T-helper 2 cell treated with Interferon-gamma antibody and Interleukin-4, amounts not matched to agents 5 μg/mL and 100 μg/mL, for 36 hours (primary cell): ENCODE data around the gene IRAG1.
"Not testable (repeated sequence)": the region's sequence is repeated elsewhere in the genome, so short reads cannot be mapped to it uniquely, and the experiment has no call there.

Experiments
- DNase-seq: peaks from one replicate; pipeline ENCODE4 v3.0.0; 2021; ENCODE audit warnings: low spot score
- H3K27ac Mint-ChIP-seq: one replicate; pipeline ENCODE4 v1.8.0; 2021; ENCODE audit warnings: mild to moderate bottlenecking, mixed read lengths
- H3K27me3 Mint-ChIP-seq: one replicate; pipeline ENCODE4 v1.8.0; 2021; ENCODE audit warnings: low read depth, mixed read lengths
- H3K36me3 Mint-ChIP-seq: one replicate; pipeline ENCODE4 v1.8.0; 2021; ENCODE audit warnings: low read depth, mixed read lengths
- H3K4me1 Mint-ChIP-seq: one replicate; pipeline ENCODE4 v1.8.0; 2021; ENCODE audit warnings: low read depth, mixed read lengths
- H3K4me3 Mint-ChIP-seq: one replicate; pipeline ENCODE4 v1.8.0; 2022; ENCODE audit warnings: mild to moderate bottlenecking, moderate library complexity, mixed read lengths
- H3K9me3 Mint-ChIP-seq: one replicate; pipeline ENCODE4 v1.8.0; 2021; ENCODE audit warnings: mixed read lengths

Gene IRAG1

GRCh38 chr11:10688401-10688800, 5.2 kb downstream of the IRAG1 start:
- Mint-ChIP-seq H3K27me3 (peaks cover 14% of the 10 kb centered on the region), H3K27ac (no peak overlapping the region), H3K9me3 (no peaks in the 10 kb centered on the region), H3K4me1 (no peaks in the 10 kb centered on the region), H3K4me3 (no peak overlapping the region), H3K36me3 (no peaks in the 10 kb centered on the region)
- no peak for DNase-seq

DNA sequence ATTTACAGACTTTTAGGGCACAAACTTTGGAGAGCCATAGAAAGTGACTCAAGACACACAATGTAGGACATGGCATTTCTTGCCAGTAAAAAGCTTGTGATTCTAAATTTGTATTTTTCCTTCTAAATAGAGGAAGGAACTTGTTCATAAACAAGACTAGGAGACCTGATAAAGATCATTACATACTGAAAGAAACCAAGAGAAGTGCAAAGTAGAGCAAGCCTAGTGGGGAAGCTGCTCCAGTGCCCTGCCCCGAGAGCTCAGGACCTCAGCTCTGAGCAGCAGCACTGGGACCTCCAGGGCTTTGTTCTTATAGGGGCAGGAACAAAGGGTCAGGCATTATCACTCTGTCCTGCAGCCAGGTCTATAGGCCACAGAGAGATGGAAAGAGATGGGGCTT, 7.2 kb downstream of the IRAG1 start:
- Mint-ChIP-seq H3K27me3 (peaks cover 17% of the 10 kb centered on the region), H3K4me3 (no peak overlapping the region), H3K9me3 (no peaks in the 10 kb centered on the region), H3K4me1 (no peaks in the 10 kb centered on the region), H3K36me3 (no peaks in the 10 kb centered on the region), H3K27ac (no peak overlapping the region)
- DNase-seq: no peak

GRCh38 chr11:10683429-10683828, 10.1 kb downstream of the IRAG1 start:
- Mint-ChIP-seq H3K4me3 (no peak overlapping the region), H3K4me1 (no peaks in the 10 kb centered on the region), H3K27me3 (peaks cover 18% of the 10 kb centered on the region), H3K27ac (no peak overlapping the region), H3K36me3 (no peaks in the 10 kb centered on the region), H3K9me3 (no peaks in the 10 kb centered on the region)
- no peak for DNase-seq

DNA sequence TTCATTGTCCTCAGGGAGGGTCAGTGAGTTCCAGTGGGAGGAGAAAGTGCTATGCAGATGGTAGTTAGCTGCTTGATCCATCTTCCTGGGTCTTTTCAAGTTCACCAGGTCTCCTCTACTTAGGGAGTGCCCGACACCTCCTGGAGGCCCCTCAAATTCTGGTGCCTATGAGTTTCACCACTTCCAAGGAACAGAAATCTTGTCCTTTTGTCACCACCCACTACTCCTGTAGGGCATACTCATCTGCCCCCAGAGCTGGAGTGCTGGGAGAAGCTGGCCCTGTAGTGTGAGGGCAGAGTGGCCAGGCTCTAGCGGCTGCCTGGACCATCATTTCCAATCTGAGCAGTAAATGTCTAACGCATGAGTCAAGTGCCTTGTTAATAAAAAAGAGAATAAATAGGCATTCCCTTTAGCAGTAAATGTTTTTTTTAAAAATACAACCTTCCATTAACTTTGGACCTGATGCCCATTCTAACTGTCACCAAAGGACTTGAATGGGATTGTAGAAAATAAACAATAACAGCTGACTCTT, 12.5 kb downstream of the IRAG1 start:
- no peaks in the 10 kb centered on the region for H3K9me3 Mint-ChIP-seq
- H3K27me3 Mint-ChIP-seq: peaks cover 27% of the 10 kb centered on the region
- no peaks in the 10 kb centered on the region for H3K4me1 Mint-ChIP-seq
- H3K27ac Mint-ChIP-seq: no peak overlapping the region
- no peak overlapping the region for H3K4me3 Mint-ChIP-seq
- H3K36me3 Mint-ChIP-seq: no peaks in the 10 kb centered on the region
- DNase-seq: no peak

DNA sequence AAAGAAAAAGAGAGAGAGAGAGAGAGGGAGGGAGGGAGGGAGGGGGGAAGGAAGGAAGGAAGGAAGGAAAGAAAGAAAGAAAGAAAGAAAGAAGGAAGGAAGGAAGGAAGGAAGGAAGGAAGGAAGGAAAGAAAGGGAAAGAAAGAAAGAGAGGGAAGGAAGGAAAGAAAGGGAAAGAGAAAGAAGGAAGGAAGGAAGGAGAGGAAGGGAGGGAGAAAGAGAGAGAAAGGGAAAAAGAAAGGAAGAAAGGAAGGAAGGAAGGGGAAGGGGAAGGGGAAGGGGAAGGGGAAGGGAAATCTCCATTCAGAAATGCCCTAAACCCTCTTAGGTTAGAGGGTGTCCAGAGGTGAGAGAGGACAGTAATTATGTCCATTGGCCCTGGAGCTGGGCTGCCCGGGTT, 13.3 kb downstream of the IRAG1 start:
- H3K9me3 Mint-ChIP-seq, H3K27ac Mint-ChIP-seq, DNase-seq, H3K4me3 Mint-ChIP-seq, H3K36me3 Mint-ChIP-seq, H3K4me1 Mint-ChIP-seq: not testable (repeated sequence)
- H3K27me3 Mint-ChIP-seq: peaks cover 28% of the 10 kb centered on the region

DNA sequence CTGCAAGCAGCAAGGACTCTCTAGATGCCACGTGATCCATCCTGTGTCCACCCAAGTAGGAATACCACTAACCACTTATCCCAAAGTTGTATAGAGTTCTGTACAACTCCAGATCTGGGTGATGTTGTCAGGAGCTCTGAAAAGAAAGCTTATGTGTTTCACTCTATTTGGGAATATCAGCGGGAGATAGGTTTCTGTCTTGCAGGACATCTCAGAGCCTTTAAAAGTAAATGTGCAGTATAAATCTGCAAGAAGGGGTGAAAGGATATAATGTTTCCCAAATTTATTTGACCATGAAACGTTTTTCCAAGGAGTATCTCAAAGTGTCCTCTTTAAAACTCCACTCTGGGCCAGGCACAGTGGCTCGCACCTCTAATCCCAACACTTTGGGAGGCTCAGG, 13.9 kb downstream of the IRAG1 start:
- Mint-ChIP-seq H3K9me3 (no peaks in the 10 kb centered on the region), H3K36me3 (no peaks in the 10 kb centered on the region), H3K27me3 (peaks cover 29% of the 10 kb centered on the region), H3K4me3 (no peak overlapping the region), H3K27ac (no peak overlapping the region), H3K4me1 (no peaks in the 10 kb centered on the region)
- no peak for DNase-seq

DNA sequence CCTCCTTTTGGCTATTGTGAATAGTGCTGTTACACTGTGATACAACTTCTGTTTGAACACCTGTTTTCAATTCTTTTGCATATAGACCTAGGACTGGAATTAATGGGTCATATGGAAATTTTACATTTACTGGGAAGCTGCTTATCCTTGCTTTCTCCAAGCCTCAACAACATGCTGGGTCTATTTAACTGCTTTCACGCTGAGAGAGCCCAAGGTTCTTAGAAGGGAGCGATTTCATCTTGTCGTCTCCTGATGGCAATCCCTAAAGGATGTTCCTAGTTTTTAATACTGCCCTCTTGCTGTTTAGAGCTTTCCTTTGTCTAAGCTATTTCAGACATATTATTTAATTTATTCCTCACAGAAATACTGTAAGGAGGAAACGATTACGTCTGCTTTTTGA, 15.5 kb downstream of the IRAG1 start:
- H3K27me3 Mint-ChIP-seq: peaks cover 42% of the 10 kb centered on the region
- H3K9me3 Mint-ChIP-seq: no peaks in the 10 kb centered on the region

GRCh38 chr11:10676919-10677318, 16.6 kb downstream of the IRAG1 start:
- H3K27me3 Mint-ChIP-seq: peaks cover 49% of the 10 kb centered on the region
- no peaks in the 10 kb centered on the region for H3K4me1 Mint-ChIP-seq
- H3K36me3 Mint-ChIP-seq: no peaks in the 10 kb centered on the region
- no peak for DNase-seq
- H3K27ac Mint-ChIP-seq: no peak overlapping the region
- no peaks in the 10 kb centered on the region for H3K9me3 Mint-ChIP-seq
- H3K4me3 Mint-ChIP-seq: no peak overlapping the region

More for the DNA sequence above, 15.5 kb downstream of the IRAG1 start:
- Mint-ChIP-seq H3K27ac (no peak overlapping the region), H3K4me3 (no peak overlapping the region), H3K4me1 (no peaks in the 10 kb centered on the region), H3K36me3 (no peaks in the 10 kb centered on the region)
- DNase-seq: no peak

DNA sequence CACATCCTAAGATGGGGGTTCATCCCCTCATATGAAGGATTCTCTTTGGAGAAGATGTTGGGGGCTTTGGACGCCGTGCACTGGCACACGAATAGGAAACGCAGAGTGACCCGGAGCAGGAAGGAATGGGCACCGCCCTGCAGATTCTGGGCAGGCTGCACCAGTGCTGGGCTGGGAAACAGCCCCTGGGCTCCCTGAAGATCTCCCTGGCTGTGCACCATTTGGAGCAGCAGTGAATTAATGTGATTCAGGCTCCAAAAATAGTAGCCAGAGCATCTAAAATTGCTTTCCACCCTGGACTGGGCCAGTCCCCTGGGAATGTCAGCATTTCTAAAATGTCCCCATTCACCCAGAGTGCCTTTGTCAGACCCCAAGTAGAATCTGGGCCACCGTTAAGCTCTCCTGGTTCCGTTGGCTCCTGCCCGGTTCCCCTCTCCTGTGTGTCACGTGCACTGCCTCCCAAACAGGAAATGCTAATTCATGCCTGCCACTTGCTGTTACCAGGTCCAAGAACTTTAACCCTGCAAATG, 18.6 kb downstream of the IRAG1 start:
- no peaks in the 10 kb centered on the region for H3K36me3 Mint-ChIP-seq
- no peak for DNase-seq
- peaks cover 54% of the 10 kb centered on the region for H3K27me3 Mint-ChIP-seq
- no peak overlapping the region for H3K4me3 Mint-ChIP-seq
- H3K4me1 Mint-ChIP-seq: no peaks in the 10 kb centered on the region
- no peak overlapping the region for H3K27ac Mint-ChIP-seq
- H3K9me3 Mint-ChIP-seq: no peaks in the 10 kb centered on the region

- Mint-ChIP-seq H3K27me3 (peaks cover 55% of the 10 kb centered on the region), H3K9me3 (no peaks in the 10 kb centered on the region), H3K27ac (no peak overlapping the region), H3K4me3 (no peak overlapping the region), H3K4me1 (no peaks in the 10 kb centered on the region), H3K36me3 (no peaks in the 10 kb centered on the region)
- no peak for DNase-seq
These were observed 19.1 kb downstream of the IRAG1 start for GRCh38 chr11:10674440-10674855.

DNA sequence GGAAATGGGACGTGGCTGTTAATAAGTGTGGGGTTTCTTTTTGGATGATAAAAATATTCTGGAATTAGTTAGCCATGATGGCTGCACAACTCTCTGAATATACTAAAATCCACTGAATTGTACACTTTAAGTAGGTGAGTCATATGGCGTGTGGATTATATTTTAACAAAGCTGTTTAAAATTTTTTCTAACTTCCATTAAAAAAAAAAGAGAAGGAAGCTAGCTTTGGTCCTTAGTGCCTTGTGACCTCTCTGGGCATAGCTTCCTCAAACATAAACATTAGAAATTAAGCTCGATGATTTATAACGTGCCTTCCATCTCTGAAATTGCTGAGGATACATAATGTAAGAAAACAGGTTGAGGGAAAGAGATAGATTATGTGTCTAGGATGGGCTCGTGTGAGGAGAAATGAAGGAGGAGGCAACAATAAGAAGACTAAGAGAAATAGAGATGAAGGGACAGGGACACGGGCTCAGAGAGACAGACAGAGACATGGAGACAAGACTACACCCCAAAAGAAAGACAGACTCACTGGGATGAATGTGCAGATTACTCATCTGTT, 20.0 kb downstream of the IRAG1 start:
- no peak for DNase-seq
- no peak overlapping the region for H3K4me3 Mint-ChIP-seq
- peaks cover 53% of the 10 kb centered on the region for H3K27me3 Mint-ChIP-seq

DNA sequence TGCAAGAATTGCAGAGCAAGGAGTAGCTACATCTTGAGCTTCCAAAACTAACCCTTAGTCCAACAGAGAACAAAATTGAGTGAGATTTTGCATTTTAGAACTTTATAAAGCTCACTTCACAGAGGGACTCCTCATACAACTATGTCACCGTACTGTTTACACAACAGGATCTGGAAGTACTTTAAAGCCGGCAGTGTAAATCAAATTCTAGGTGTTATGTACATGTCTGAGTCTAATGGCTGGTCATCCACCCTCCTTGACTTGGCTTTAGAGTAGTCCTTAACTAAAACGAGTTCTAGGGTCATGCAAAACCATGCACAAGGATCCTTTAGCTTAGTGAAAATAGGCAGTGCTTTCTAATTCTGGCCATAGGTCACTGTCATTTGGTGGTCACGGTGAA, 23.5 kb downstream of the IRAG1 start:
- Mint-ChIP-seq H3K27me3 (peaks cover 35% of the 10 kb centered on the region), H3K4me3 (no peak overlapping the region), H3K36me3 (no peaks in the 10 kb centered on the region), H3K27ac (no peak overlapping the region), H3K4me1 (no peaks in the 10 kb centered on the region), H3K9me3 (no peaks in the 10 kb centered on the region)
- no peak for DNase-seq

More for the DNA sequence above, 20.0 kb downstream of the IRAG1 start:
- Mint-ChIP-seq H3K4me1 (no peaks in the 10 kb centered on the region), H3K27ac (no peak overlapping the region), H3K36me3 (no peaks in the 10 kb centered on the region), H3K9me3 (no peaks in the 10 kb centered on the region)

GRCh38 chr11:10669258-10670033, 24.1 kb downstream of the IRAG1 start:
- Mint-ChIP-seq H3K9me3 (no peaks in the 10 kb centered on the region), H3K4me1 (no peaks in the 10 kb centered on the region), H3K27ac (no peak overlapping the region), H3K4me3 (no peak overlapping the region), H3K27me3 (peaks cover 31% of the 10 kb centered on the region), H3K36me3 (no peaks in the 10 kb centered on the region)
- DNase-seq: no peak

- Mint-ChIP-seq H3K27ac (no peak overlapping the region), H3K4me1 (no peaks in the 10 kb centered on the region), H3K27me3 (peaks cover 20% of the 10 kb centered on the region), H3K36me3 (no peaks in the 10 kb centered on the region), H3K4me3 (no peak overlapping the region), H3K9me3 (no peaks in the 10 kb centered on the region)
- no peak for DNase-seq
These were observed 26.1 kb downstream of the IRAG1 start for GRCh38 chr11:10667521-10667885.
